ENCODE measurements around the gene CD8B. TPM values are rescaled to one million over a fixed set of nuclear protein-coding genes. Genes with fewer than 3 reads are reported as not detected.

The CD8B gene
- polyA plus RNA-seq, 1 of the 3 experiments (the other 2 are of a cell fraction), result not detected

DNA sequence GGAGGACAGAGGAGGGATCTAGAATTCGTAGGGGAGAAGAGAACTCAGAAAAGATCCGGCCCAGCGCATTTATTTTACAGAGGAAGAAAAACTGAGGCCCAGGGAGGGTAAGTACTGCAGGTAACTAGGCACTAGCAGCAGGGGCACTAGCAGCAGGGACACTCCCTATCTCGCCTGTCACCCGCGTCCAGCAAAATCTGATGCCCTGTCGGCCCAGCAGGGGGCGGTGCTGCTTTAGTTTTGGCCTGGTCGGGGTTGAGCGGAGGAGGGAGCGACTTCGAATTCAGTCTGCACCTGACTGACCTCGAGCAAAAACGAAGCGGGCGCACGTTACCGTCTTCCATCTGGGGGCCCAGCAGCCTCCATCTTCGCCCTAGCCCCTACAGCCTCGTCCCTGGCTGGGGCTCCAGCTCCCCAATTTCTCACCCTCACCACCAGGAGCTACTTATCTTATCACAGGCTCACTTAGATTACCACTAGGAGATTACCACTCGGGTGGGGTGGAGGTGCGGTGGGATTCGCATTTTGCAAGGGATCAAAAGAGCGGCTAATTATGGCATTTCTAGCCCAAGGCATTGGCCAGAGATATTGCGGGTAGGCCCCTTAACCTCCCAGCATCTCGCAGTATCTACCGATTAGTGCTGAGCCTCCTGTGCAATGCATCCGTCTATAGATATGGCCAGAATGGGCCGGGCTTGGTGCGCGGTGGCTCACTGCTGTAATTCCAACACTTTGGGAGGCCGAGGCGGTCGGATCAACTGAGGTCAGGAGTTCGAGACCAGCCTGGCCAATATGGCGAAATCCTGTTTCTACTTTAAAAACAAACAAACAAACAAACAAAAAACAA is 53.1 kb downstream of the CD8B start:
- H3K4me2 ChIP-seq, result peak overlapping the region; percentile 98
- H3K9me3 ChIP-seq, result no peaks in the 10 kb centered on the region
- peak overlapping the region; percentile 53 to 70 for H3K4me3 ChIP-seq (ENCODE audit: low read depth in 2 of 2, low read length in 1 of 2)
- H3K79me2 ChIP-seq (ENCODE audit: insufficient read depth), result no peaks in the 10 kb centered on the region
- no peak overlapping the region for H3K9ac ChIP-seq
- peak; percentile 96 for DNase-seq
- no peaks in the 10 kb centered on the region for H3K36me3 ChIP-seq (replicated peaks in 1 of 2; ENCODE audit: control insufficient read depth in 1 of 2, insufficient read depth in 2 of 2, low read length in 1 of 2)
- peak overlapping the region; percentile 92 for H2AFZ ChIP-seq (ENCODE audit: low read depth)
- no peaks in the 10 kb centered on the region for H3F3A ChIP-seq (replicated peaks; ENCODE audit: insufficient read depth)
- 20% methylated on average over 32 of the region's 36 CpGs for WGBS (ENCODE audit: low lambda C conversion rate)
- no peaks in the 10 kb centered on the region for H3K9me2 ChIP-seq
- ChIA-PET CTCF (interaction anchor here (0.6 to 2.7 kb wide), 14 partner anchors 9 to 246 kb away, joined by 3 to 25 read pairs (median 4); partner anchors contain the start of genes CD8A and CHMP3), POLR2A (interaction anchor here (0.6 to 1.2 kb wide), 3 partner anchors 11 to 21 kb away, joined by 3 read pairs; no protein-coding TSS in a partner anchor)
- peaks cover 0 to 11% of the 10 kb centered on the region in 2 experiments; a peak in 2 of 4 replicates for H3K4me1 ChIP-seq (ENCODE audit: control insufficient read depth in 1 of 2, insufficient read depth in 2 of 2, low read depth in 1 of 2, low read length in 1 of 2)
- no peaks in the 10 kb centered on the region for H4K20me1 ChIP-seq (ENCODE audit: insufficient read depth)
- H3K27me3 ChIP-seq (ENCODE audit: insufficient read depth), result no peaks in the 10 kb centered on the region; the same call in 1 of the 2 replicates
- TF ChIP-seq, protein P1, sequence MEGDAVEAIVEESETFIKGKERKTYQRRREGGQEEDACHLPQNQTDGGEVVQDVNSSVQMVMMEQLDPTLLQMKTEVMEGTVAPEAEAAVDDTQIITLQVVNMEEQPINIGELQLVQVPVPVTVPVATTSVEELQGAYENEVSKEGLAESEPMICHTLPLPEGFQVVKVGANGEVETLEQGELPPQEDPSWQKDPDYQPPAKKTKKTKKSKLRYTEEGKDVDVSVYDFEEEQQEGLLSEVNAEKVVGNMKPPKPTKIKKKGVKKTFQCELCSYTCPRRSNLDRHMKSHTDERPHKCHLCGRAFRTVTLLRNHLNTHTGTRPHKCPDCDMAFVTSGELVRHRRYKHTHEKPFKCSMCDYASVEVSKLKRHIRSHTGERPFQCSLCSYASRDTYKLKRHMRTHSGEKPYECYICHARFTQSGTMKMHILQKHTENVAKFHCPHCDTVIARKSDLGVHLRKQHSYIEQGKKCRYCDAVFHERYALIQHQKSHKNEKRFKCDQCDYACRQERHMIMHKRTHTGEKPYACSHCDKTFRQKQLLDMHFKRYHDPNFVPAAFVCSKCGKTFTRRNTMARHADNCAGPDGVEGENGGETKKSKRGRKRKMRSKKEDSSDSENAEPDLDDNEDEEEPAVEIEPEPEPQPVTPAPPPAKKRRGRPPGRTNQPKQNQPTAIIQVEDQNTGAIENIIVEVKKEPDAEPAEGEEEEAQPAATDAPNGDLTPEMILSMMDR (IDR thresholded peaks at IDR 0.05), result peak; percentile 89
- TF ChIP-seq RCOR1 (IDR thresholded peaks at IDR 0.05; ENCODE audit: low read length) (peak; percentile 24; the same call in 1 of the 2 replicates), GABPA (IDR thresholded peaks at IDR 0.05; ENCODE audit: low read depth) (no peak), MXI1 (IDR thresholded peaks at IDR 0.05; ENCODE audit: low read depth, low read length) (peak; percentile 19; the same call in 1 of the 2 replicates), POLR2AphosphoS5 (IDR thresholded peaks at IDR 0.05; ENCODE audit: low read depth, low read length) (no peak), GATA2 (CRISPR knock-in tag; IDR thresholded peaks at IDR 0.05) (peak; percentile 82), EP300 (IDR thresholded peaks at IDR 0.05; ENCODE audit: borderline replicate concordance in 1 of 2, low read depth in 1 of 2, low read length in 1 of 2) (no peak), YY1 (IDR thresholded peaks at IDR 0.05; ENCODE audit: low read depth) (no peak), JUND (IDR thresholded peaks at IDR 0.05) (no peak), SMC3 (IDR thresholded peaks at IDR 0.05; ENCODE audit: low read depth, low read length) (peak; percentile 85), RAD21 (IDR thresholded peaks at IDR 0.05; ENCODE audit: low read length) (peak; percentile 93)
- TF ChIP-seq, protein P2, sequence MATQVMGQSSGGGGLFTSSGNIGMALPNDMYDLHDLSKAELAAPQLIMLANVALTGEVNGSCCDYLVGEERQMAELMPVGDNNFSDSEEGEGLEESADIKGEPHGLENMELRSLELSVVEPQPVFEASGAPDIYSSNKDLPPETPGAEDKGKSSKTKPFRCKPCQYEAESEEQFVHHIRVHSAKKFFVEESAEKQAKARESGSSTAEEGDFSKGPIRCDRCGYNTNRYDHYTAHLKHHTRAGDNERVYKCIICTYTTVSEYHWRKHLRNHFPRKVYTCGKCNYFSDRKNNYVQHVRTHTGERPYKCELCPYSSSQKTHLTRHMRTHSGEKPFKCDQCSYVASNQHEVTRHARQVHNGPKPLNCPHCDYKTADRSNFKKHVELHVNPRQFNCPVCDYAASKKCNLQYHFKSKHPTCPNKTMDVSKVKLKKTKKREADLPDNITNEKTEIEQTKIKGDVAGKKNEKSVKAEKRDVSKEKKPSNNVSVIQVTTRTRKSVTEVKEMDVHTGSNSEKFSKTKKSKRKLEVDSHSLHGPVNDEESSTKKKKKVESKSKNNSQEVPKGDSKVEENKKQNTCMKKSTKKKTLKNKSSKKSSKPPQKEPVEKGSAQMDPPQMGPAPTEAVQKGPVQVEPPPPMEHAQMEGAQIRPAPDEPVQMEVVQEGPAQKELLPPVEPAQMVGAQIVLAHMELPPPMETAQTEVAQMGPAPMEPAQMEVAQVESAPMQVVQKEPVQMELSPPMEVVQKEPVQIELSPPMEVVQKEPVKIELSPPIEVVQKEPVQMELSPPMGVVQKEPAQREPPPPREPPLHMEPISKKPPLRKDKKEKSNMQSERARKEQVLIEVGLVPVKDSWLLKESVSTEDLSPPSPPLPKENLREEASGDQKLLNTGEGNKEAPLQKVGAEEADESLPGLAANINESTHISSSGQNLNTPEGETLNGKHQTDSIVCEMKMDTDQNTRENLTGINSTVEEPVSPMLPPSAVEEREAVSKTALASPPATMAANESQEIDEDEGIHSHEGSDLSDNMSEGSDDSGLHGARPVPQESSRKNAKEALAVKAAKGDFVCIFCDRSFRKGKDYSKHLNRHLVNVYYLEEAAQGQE (IDR thresholded peaks at IDR 0.05; ENCODE audit: low read depth, low read length), result 0 out of 2 replicates have a peak, but pooled peaks have one; percentile 19
- TF ChIP-seq, protein P3, sequence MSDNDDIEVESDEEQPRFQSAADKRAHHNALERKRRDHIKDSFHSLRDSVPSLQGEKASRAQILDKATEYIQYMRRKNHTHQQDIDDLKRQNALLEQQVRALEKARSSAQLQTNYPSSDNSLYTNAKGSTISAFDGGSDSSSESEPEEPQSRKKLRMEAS (IDR thresholded peaks at IDR 0.05; ENCODE audit: low read depth), result peak; percentile 77
- TF ChIP-seq, protein P4, sequence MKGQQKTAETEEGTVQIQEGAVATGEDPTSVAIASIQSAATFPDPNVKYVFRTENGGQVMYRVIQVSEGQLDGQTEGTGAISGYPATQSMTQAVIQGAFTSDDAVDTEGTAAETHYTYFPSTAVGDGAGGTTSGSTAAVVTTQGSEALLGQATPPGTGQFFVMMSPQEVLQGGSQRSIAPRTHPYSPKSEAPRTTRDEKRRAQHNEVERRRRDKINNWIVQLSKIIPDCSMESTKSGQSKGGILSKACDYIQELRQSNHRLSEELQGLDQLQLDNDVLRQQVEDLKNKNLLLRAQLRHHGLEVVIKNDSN (IDR thresholded peaks at IDR 0.05; ENCODE audit: borderline replicate concordance, low read depth), result no peak
- TF ChIP-seq, protein P5, sequence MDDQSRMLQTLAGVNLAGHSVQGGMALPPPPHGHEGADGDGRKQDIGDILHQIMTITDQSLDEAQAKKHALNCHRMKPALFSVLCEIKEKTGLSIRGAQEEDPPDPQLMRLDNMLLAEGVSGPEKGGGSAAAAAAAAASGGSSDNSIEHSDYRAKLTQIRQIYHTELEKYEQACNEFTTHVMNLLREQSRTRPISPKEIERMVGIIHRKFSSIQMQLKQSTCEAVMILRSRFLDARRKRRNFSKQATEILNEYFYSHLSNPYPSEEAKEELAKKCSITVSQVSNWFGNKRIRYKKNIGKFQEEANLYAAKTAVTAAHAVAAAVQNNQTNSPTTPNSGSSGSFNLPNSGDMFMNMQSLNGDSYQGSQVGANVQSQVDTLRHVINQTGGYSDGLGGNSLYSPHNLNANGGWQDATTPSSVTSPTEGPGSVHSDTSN (IDR thresholded peaks at IDR 0.05), result peak; percentile 22; the same call in 1 of the 2 replicates
- H3K27ac ChIP-seq (ENCODE audit: low read depth in 2 of 2, low read length in 1 of 2), result peak overlapping the region in 1 of 2 experiments; percentile 73; a peak in 2 of 4 replicates

Data from SK-N-SH (cell line).